Measurements from ENCODE around the gene SLK. TPM values are rescaled to one million over a fixed set of nuclear protein-coding genes. Genes with fewer than 3 reads are reported as not detected.

SLK gene
- total RNA-seq, 1 donor from 2014 or later: 42.7 TPM

- Histone ChIP-seq H3K79me2 (ENCODE audit: low read depth) (no peaks in the 10 kb centered on the region), H3K9me3 (ENCODE audit: low read depth) (no peaks in the 10 kb centered on the region), H3K9ac (no peak overlapping the region), H3K36me3 (no peaks in the 10 kb centered on the region), H4K20me1 (ENCODE audit: low read depth) (no peaks in the 10 kb centered on the region), H3K27me3 (no peaks in the 10 kb centered on the region), H3K4me3 (no peak overlapping the region), H3K27ac (no peak overlapping the region), H3K4me2 (peak overlapping the region; percentile 5), H3F3A (ENCODE audit: low read depth) (no peaks in the 10 kb centered on the region), H2AFZ (replicated peaks) (peak overlapping the region; percentile 99), H3K4me1 (peaks cover 6% of the 10 kb centered on the region)
- Mint-ChIP-seq H3K4me3 (no peak overlapping the region), H3K36me3 (no peaks in the 10 kb centered on the region), H3K9me3 (no peaks in the 10 kb centered on the region), H3K27ac (no peak overlapping the region), H3K27me3 (ENCODE audit: insufficient read depth, low read depth) (peaks cover 12% of the 10 kb centered on the region), H3K4me1 (peaks cover 14% of the 10 kb centered on the region)
- peak; percentile 88 for DNase-seq (ENCODE audit: low spot score)
- TF ChIP-seq EZH2 (IDR thresholded peaks at IDR 0.05) (no peak), CTCF (IDR thresholded peaks at IDR 0.05) (peak; percentile 83), EZH2phosphoT487 (IDR thresholded peaks at IDR 0.05) (no peak)
These were observed 78.5 kb downstream of the SLK start for GRCh38 chr10:104045151-104046089.

- no peak overlapping the region for H3K4me3 Mint-ChIP-seq
- H3K79me2 ChIP-seq (ENCODE audit: low read depth): no peaks in the 10 kb centered on the region
- H3K9me3 ChIP-seq (ENCODE audit: low read depth): no peaks in the 10 kb centered on the region
- H3K4me2 ChIP-seq: no peak overlapping the region
- no peaks in the 10 kb centered on the region for H3F3A ChIP-seq (ENCODE audit: low read depth)
- H3K4me1 ChIP-seq: peaks cover 6% of the 10 kb centered on the region
- H3K27me3 Mint-ChIP-seq (ENCODE audit: insufficient read depth, low read depth): peaks cover 12% of the 10 kb centered on the region
- TF ChIP-seq CTCF (IDR thresholded peaks at IDR 0.05) (no peak), EZH2phosphoT487 (IDR thresholded peaks at IDR 0.05) (no peak)
- no peak for DNase-seq (ENCODE audit: low spot score)
- H3K4me3 ChIP-seq: no peak overlapping the region
- H3K36me3 ChIP-seq: no peaks in the 10 kb centered on the region
- peaks cover 14% of the 10 kb centered on the region for H3K4me1 Mint-ChIP-seq
- no peaks in the 10 kb centered on the region for H3K9me3 Mint-ChIP-seq
- H4K20me1 ChIP-seq (ENCODE audit: low read depth): no peaks in the 10 kb centered on the region
- no peak overlapping the region for H3K9ac ChIP-seq
- H3K36me3 Mint-ChIP-seq: no peaks in the 10 kb centered on the region
- H3K27me3 ChIP-seq: no peaks in the 10 kb centered on the region
- H3K27ac ChIP-seq: no peak overlapping the region
- H2AFZ ChIP-seq (replicated peaks): peak overlapping the region; percentile 99
- H3K27ac Mint-ChIP-seq: no peak overlapping the region
These were observed 79.7 kb downstream of the SLK start for GRCh38 chr10:104046651-104047050.

GRCh38 chr10:104049504-104050250 lies 82.7 kb downstream of the SLK start:
- Histone ChIP-seq H3F3A (ENCODE audit: low read depth) (no peaks in the 10 kb centered on the region), H3K9ac (no peak overlapping the region), H3K36me3 (no peaks in the 10 kb centered on the region), H3K27me3 (no peaks in the 10 kb centered on the region), H3K9me3 (ENCODE audit: low read depth) (no peaks in the 10 kb centered on the region), H3K4me3 (no peak overlapping the region), H3K4me1 (peaks cover 6% of the 10 kb centered on the region), H3K79me2 (ENCODE audit: low read depth) (no peaks in the 10 kb centered on the region), H3K27ac (no peak overlapping the region), H3K4me2 (no peak overlapping the region), H2AFZ (replicated peaks) (no peak overlapping the region), H4K20me1 (ENCODE audit: low read depth) (no peaks in the 10 kb centered on the region)
- Mint-ChIP-seq H3K4me1 (peaks cover 14% of the 10 kb centered on the region), H3K4me3 (no peak overlapping the region), H3K27me3 (ENCODE audit: insufficient read depth, low read depth) (peaks cover 12% of the 10 kb centered on the region), H3K27ac (no peak overlapping the region), H3K9me3 (no peaks in the 10 kb centered on the region), H3K36me3 (no peaks in the 10 kb centered on the region)
- TF ChIP-seq EZH2 (IDR thresholded peaks at IDR 0.05): no peak
- TF ChIP-seq CTCF (IDR thresholded peaks at IDR 0.05): no peak
- DNase-seq (ENCODE audit: low spot score): no peak

Measured in neural progenitor cell (in vitro differentiated cells).